ENCODE data around the gene TMEM132A. TPM values are rescaled to one million over a fixed set of nuclear protein-coding genes. Genes with fewer than 3 reads are reported as not detected.
A peak's percentile ranks its signal among the peaks of the same experiment; 100 is the strongest.

Gene TMEM132A
- total RNA-seq, 1 donor from 2014 or later: 34.0 TPM

- Histone ChIP-seq H3K4me2 (no peak overlapping the region), H3K9ac (no peak overlapping the region), H3K27ac (no peak overlapping the region), H3K4me3 (no peak overlapping the region), H3K36me3 (no peaks in the 10 kb centered on the region), H4K20me1 (ENCODE audit: low read depth) (no peaks in the 10 kb centered on the region), H3F3A (ENCODE audit: low read depth) (no peaks in the 10 kb centered on the region), H3K9me3 (ENCODE audit: low read depth) (peaks cover 7% of the 10 kb centered on the region), H3K27me3 (peaks cover 2% of the 10 kb centered on the region), H3K79me2 (ENCODE audit: low read depth) (no peaks in the 10 kb centered on the region), H2AFZ (replicated peaks) (no peak overlapping the region), H3K4me1 (no peaks in the 10 kb centered on the region)
- peaks cover 17% of the 10 kb centered on the region for H3K27me3 Mint-ChIP-seq (ENCODE audit: insufficient read depth, low read depth)
- peaks cover 2% of the 10 kb centered on the region for H3K4me1 Mint-ChIP-seq
- no peak overlapping the region for H3K4me3 Mint-ChIP-seq
- DNase-seq (ENCODE audit: low spot score): no peak
- H3K36me3 Mint-ChIP-seq: no peaks in the 10 kb centered on the region
- TF ChIP-seq, protein P1, sequence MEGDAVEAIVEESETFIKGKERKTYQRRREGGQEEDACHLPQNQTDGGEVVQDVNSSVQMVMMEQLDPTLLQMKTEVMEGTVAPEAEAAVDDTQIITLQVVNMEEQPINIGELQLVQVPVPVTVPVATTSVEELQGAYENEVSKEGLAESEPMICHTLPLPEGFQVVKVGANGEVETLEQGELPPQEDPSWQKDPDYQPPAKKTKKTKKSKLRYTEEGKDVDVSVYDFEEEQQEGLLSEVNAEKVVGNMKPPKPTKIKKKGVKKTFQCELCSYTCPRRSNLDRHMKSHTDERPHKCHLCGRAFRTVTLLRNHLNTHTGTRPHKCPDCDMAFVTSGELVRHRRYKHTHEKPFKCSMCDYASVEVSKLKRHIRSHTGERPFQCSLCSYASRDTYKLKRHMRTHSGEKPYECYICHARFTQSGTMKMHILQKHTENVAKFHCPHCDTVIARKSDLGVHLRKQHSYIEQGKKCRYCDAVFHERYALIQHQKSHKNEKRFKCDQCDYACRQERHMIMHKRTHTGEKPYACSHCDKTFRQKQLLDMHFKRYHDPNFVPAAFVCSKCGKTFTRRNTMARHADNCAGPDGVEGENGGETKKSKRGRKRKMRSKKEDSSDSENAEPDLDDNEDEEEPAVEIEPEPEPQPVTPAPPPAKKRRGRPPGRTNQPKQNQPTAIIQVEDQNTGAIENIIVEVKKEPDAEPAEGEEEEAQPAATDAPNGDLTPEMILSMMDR (IDR thresholded peaks at IDR 0.05): no peak
- no peak for TF ChIP-seq EZH2phosphoT487 (IDR thresholded peaks at IDR 0.05)
- TF ChIP-seq EZH2 (IDR thresholded peaks at IDR 0.05): no peak
- peaks cover 14% of the 10 kb centered on the region for H3K9me3 Mint-ChIP-seq
- H3K27ac Mint-ChIP-seq: no peak overlapping the region
Measured at GRCh38 chr11:60968223-60968622, 44.0 kb downstream of the TMEM132A start.

- no peaks in the 10 kb centered on the region for H3K4me1 ChIP-seq
- no peak overlapping the region for H3K9ac ChIP-seq
- H3F3A ChIP-seq (ENCODE audit: low read depth): no peaks in the 10 kb centered on the region
- H3K9me3 Mint-ChIP-seq: peaks cover 14% of the 10 kb centered on the region
- H3K27me3 Mint-ChIP-seq (ENCODE audit: insufficient read depth, low read depth): peaks cover 17% of the 10 kb centered on the region
- H3K4me3 Mint-ChIP-seq: no peak overlapping the region
- H4K20me1 ChIP-seq (ENCODE audit: low read depth): no peaks in the 10 kb centered on the region
- peaks cover 7% of the 10 kb centered on the region for H3K9me3 ChIP-seq (ENCODE audit: low read depth)
- no peaks in the 10 kb centered on the region for H3K36me3 ChIP-seq
- peaks cover 2% of the 10 kb centered on the region for H3K27me3 ChIP-seq
- H3K4me1 Mint-ChIP-seq: peaks cover 9% of the 10 kb centered on the region
- DNase-seq (ENCODE audit: low spot score): peak; percentile 68
- H3K4me2 ChIP-seq: no peak overlapping the region
- H3K27ac Mint-ChIP-seq: no peak overlapping the region
- no peak overlapping the region for H3K4me3 ChIP-seq
- no peaks in the 10 kb centered on the region for H3K36me3 Mint-ChIP-seq
- H3K27ac ChIP-seq: no peak overlapping the region
- H2AFZ ChIP-seq (replicated peaks): no peak overlapping the region
- TF ChIP-seq, protein P1 (IDR thresholded peaks at IDR 0.05): peak; percentile 85
- TF ChIP-seq EZH2 (IDR thresholded peaks at IDR 0.05) (no peak), EZH2phosphoT487 (IDR thresholded peaks at IDR 0.05) (no peak)
- no peaks in the 10 kb centered on the region for H3K79me2 ChIP-seq (ENCODE audit: low read depth)
Measured at GRCh38 chr11:60970369-60970774, 46.1 kb downstream of the TMEM132A start.

- TF ChIP-seq EZH2phosphoT487 (IDR thresholded peaks at IDR 0.05) (no peak), EZH2 (IDR thresholded peaks at IDR 0.05) (no peak)
- TF ChIP-seq, protein P1 (IDR thresholded peaks at IDR 0.05): no peak
- H3K27me3 Mint-ChIP-seq (ENCODE audit: insufficient read depth, low read depth): peaks cover 17% of the 10 kb centered on the region
Measured at GRCh38 chr11:60970890-60971289, 46.6 kb downstream of the TMEM132A start.

More at GRCh38 chr11:60970890-60971289, 46.6 kb downstream of the TMEM132A start:
- Histone ChIP-seq H3K79me2 (ENCODE audit: low read depth) (no peaks in the 10 kb centered on the region), H3K4me3 (no peak overlapping the region), H4K20me1 (ENCODE audit: low read depth) (no peaks in the 10 kb centered on the region), H3K9ac (no peak overlapping the region), H3K27me3 (peaks cover 2% of the 10 kb centered on the region), H3K9me3 (ENCODE audit: low read depth) (peaks cover 7% of the 10 kb centered on the region), H2AFZ (replicated peaks) (no peak overlapping the region), H3F3A (ENCODE audit: low read depth) (no peaks in the 10 kb centered on the region), H3K27ac (no peak overlapping the region), H3K36me3 (no peaks in the 10 kb centered on the region), H3K4me1 (no peaks in the 10 kb centered on the region), H3K4me2 (no peak overlapping the region)
- Mint-ChIP-seq H3K36me3 (no peaks in the 10 kb centered on the region), H3K4me3 (no peak overlapping the region), H3K4me1 (peaks cover 9% of the 10 kb centered on the region), H3K27ac (no peak overlapping the region), H3K9me3 (peaks cover 14% of the 10 kb centered on the region)
- no peak for DNase-seq (ENCODE audit: low spot score)
